HG03108 (cell line): ENCODE measurements around the gene SCML1.

Experiments used
- ATAC-seq: cut with Tn5 transposase; IDR thresholded peaks from one replicate; pipeline ENCODE4 v1.9.1; 2021; ENCODE audit warnings: moderate library complexity; ENCODE audit not compliant: unreplicated experiment

SCML1 gene

DNA sequence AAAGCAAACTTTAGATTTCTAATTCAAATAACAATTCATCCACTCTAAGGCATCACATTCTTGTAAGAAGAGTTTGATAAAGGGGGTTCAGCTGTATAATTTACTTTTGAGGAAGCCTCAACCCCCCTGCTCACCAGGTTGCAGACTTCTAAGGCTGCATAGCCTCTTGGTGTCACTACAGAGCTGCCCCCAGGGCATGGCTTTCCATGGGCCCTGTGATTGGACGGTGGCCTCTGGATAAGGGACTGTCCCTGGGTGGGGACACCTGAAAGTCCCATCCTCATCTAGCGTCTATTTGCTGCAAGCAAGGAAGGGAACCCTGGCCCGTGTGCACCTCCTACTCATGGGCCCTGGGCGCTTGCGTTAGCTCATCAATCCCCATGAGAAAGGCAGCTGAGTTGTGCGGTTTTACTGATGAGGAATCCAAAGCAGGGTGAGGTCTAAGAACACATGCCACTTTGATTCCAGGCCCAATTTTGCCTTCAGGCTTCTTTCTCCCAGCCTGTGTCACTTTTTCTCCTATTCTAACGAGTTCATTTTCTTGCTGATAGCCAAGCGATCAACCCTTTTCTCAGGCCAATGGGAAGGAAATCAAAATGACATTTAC, 51.8 kb downstream of the SCML1 start:
- no peak for ATAC-seq

DNA sequence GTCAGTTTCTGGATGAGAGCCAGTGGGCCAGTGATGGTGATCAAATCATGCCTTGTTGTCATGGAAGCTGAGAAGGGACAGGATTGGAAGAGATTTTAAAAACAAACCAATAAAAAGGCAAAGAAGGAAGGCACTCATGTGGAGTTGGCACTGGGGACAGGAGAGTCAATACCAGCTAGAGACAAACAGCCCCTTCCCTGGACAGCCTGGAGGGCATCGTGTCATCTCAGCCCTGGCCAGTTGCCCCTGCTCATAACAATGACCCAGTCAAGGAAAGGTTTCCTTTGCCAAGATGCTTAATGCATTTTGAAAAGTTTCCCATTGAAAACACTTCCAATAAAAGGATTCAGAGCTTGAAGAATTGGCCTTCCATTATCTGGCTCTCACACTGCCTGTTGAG, 55.5 kb downstream of the SCML1 start:
- ATAC-seq, result no peak

GRCh38 chrX:17798921-17799320, 61.6 kb downstream of the SCML1 start:
- ATAC-seq, result no peak

- no peak for ATAC-seq
These were observed 64.1 kb downstream of the SCML1 start for GRCh38 chrX:17801431-17801830.

GRCh38 chrX:17802756-17803155, 65.5 kb downstream of the SCML1 start:
- no peak for ATAC-seq

DNA sequence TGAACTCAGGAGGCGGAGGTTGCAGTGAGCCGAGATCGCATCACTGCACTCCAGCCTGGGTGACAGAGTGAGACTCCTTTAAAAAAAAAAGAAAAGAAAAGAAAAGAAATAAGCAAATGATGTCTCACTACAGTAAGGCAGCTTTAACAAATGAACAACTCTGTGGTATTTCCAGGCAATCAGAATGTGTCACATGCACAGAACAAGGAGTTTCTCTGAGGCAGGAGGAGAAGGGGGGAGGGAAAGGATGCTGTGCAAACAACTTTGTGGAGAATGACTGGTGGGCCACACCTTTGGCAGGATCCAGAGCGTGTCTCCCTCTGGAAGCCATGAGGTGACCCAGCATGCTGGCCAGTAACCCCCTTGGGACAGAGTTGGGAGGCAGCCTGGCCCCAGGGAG, 66.2 kb downstream of the SCML1 start:
- no peak for ATAC-seq
